GM12878 (cell line): Measurements from ENCODE around the gene GRIA2. TPM values are rescaled to one million over a fixed set of nuclear protein-coding genes. Genes with fewer than 3 reads are reported as not detected.

ENCODE experiments used
- ATAC-seq: fragments of 200-7000 bp; cut with Tn5 transposase; 3 replicates; pipeline ENCODE4 v1.9.1; 2020; ENCODE audit warnings: mild to moderate bottlenecking, moderate library complexity
- BruUV-seq: library from RNA; stranded (reverse); fragments of 400-500 nt; replicated peaks from 2 replicates; lab custom pipeline; 2021; lab: Mats Ljungman, UMichigan
- CTCF ChIA-PET: fragments of 300-600 bp; sonication (Branson Sonifier 250); formaldehyde crosslinking; extraction: SDS; loops from one replicate; lab custom pipeline; 2021; ENCODE audit warnings: inconsistent platforms; lab: Yijun Ruan, JAX
- POLR2A ChIA-PET: fragments of 350-600 bp; formaldehyde crosslinking; extraction: SDS; loops from one replicate; lab custom pipeline; 2021; ENCODE audit warnings: inconsistent platforms; lab: Charles Lee
- RAD21 ChIA-PET: fragments of 300-600 bp; sonication (Branson Sonifier 250); formaldehyde crosslinking; loops from one replicate; lab custom pipeline; 2023; ENCODE audit warnings: antibody characterized with exemption; ENCODE audit not compliant: unreplicated experiment; lab: Charles Lee
- SMC1A ChIA-PET: fragments of 300-600 bp; sonication (Branson Sonifier 250); formaldehyde crosslinking; loops from one replicate; lab custom pipeline; 2023; ENCODE audit not compliant: unreplicated experiment, uncharacterized antibody; lab: Charles Lee
- DNase-seq: peaks from one replicate; pipeline ENCODE4 v3.0.0-alpha.2; 2011; ENCODE audit warnings: low read depth, low spot score
- FAIRE-seq: peaks from 3 replicates; lab custom pipeline; 2011; peaks lifted over from hg19 to GRCh38; lab: Jason Lieb, UNC
- H2AFZ ChIP-seq: 2 replicates; pipeline ENCODE4 v1.6.0; 2011; ENCODE audit warnings: low read depth, low read length, control low read depth; ENCODE audit not compliant: control insufficient read depth
- H3K27ac ChIP-seq: 2 replicates; pipeline ENCODE4 v1.5.1; 2011; ENCODE audit warnings: control low read depth; ENCODE audit not compliant: control insufficient read depth, insufficient read depth
- H3K27me3 ChIP-seq, 2 experiments: replicated peaks in 1 of 2; 2 replicates each; pipeline versions ENCODE4 v1.6.0 to v1.6.1; 2011; ENCODE audit warnings: low read length in 1 of 2; ENCODE audit not compliant: control insufficient read depth in 2 of 2, insufficient read depth in 2 of 2
- H3K36me3 ChIP-seq, 2 experiments: 2 replicates each; pipeline ENCODE4 v1.5.1; 2011; ENCODE audit warnings: low read length in 1 of 2; ENCODE audit not compliant: control insufficient read depth in 2 of 2, insufficient read depth in 2 of 2
- H3K4me1 ChIP-seq: 2 replicates; pipeline ENCODE4 v1.6.1; 2011; ENCODE audit warnings: mild to moderate bottlenecking, low read length, moderate library complexity, mixed read lengths; ENCODE audit not compliant: control insufficient read depth, insufficient read depth
- H3K4me2 ChIP-seq: 2 replicates; pipeline ENCODE4 v1.6.0; 2011; ENCODE audit warnings: control low read depth; ENCODE audit not compliant: control insufficient read depth, insufficient read depth
- H3K4me3 ChIP-seq: fragments of 200-600 bp; sonication (generic); 2 replicates; pipeline ENCODE4 v1.5.1; 2016
- H3K79me2 ChIP-seq: 2 replicates; pipeline ENCODE4 v1.6.0; 2011; ENCODE audit warnings: low read length; ENCODE audit not compliant: control insufficient read depth, insufficient read depth
- H3K9ac ChIP-seq: 2 replicates; pipeline ENCODE4 v1.8.0; 2011; ENCODE audit warnings: low read length, control low read depth, mixed read lengths; ENCODE audit not compliant: control insufficient read depth, insufficient read depth
- H3K9me3 ChIP-seq: replicated peaks from 3 replicates; pipeline ENCODE4 v1.5.1; 2011; ENCODE audit warnings: mild to moderate bottlenecking, low read length; ENCODE audit not compliant: control insufficient read depth, insufficient read depth
- H4K20me1 ChIP-seq: 2 replicates; pipeline ENCODE4 v1.6.0; 2011; ENCODE audit not compliant: control insufficient read depth, insufficient read depth
- IRF4 ChIP-seq: IDR thresholded peaks from 2 replicates; pipeline ENCODE4 v1.6.1; 2011; ENCODE audit warnings: low read depth, low read length
- NR2F1 ChIP-seq: fragments of 450-650 bp; conservative IDR thresholded peaks from 2 replicates; pipeline ENCODE4 v1.6.1; 2017; ENCODE audit warnings: mild to moderate bottlenecking
- NRF1 ChIP-seq: conservative IDR thresholded peaks from 2 replicates; pipeline ENCODE4 v1.6.1; 2011; ENCODE audit warnings: mild to moderate bottlenecking, low read depth, low read length, improper control_type of control experiment
- SMARCA5 ChIP-seq: fragments of 450-650 bp; IDR thresholded peaks from 2 replicates; pipeline ENCODE4 v1.6.1; 2017; ENCODE audit warnings: mild to moderate bottlenecking
- TCF3 ChIP-seq: IDR thresholded peaks from 2 replicates; pipeline ENCODE4 v1.6.1; 2012; ENCODE audit warnings: low read depth, mild to moderate bottlenecking, low read length, borderline replicate concordance; ENCODE audit not compliant: insufficient read depth
- ZBTB40 ChIP-seq: fragments of 450-650 bp; IDR thresholded peaks from 2 replicates; pipeline ENCODE4 v1.6.1; 2016; ENCODE audit warnings: mild to moderate bottlenecking, moderate library complexity, borderline replicate concordance
- ZSCAN29 ChIP-seq: fragments of 450-650 bp; IDR thresholded peaks from 2 replicates; pipeline ENCODE4 v1.6.1; 2017; ENCODE audit warnings: mild to moderate bottlenecking, moderate library complexity
- ZZZ3 ChIP-seq: IDR thresholded peaks from 2 replicates; pipeline ENCODE4 v1.6.1; 2011; ENCODE audit warnings: low read depth; ENCODE audit not compliant: control insufficient read depth, insufficient read length
- WGBS: methylation state at CpG from one replicate; pipeline ENCODE4 v1.1.6; 2016; ENCODE audit warnings: low lambda C conversion rate; ENCODE audit not compliant: insufficient replicate concordance, insufficient coverage; ENCODE audit errors: missing lambda C conversion rate; 5-methylcytosine and 5-hydroxymethylcytosine counted together
- in situ Hi-C: fragments of 300-500 bp; cut with MboI; formaldehyde crosslinking; loops from 9 replicates; pipeline ENCODE4 v1.14.3; 2018; ENCODE audit warnings: mixed read lengths
- intact Hi-C: fragments of 100-400 bp; cut with micrococcal nuclease; formaldehyde crosslinking; loops from one replicate; pipeline ENCODE4 v1.14.2; 2022; ENCODE audit not compliant: unreplicated experiment
- polyA plus RNA-seq, 11 experiments: library from polyadenylated mRNA; depleted of rRNA in 4 of 11; unstranded in 6 of 11; stranded (reverse) in 5 of 11; fragments of >200 nt; fragmentation: Nextera tagmentation in 4 of 11; fragmentation: Illumina TruSeq in 1 of 11; extraction: Ambion mirVana in 4 of 11; extraction: Trizol in 1 of 11; gene quantifications; 1 replicate in 1 of 11; 2 replicates in 10 of 11; pipeline versions ENCODE4 v1.2.1 to v1.2.3, GENCODE V29; 2011 to 2016; ENCODE audit warnings: inconsistent platforms in 2 of 11, missing spikeins in 2 of 11, low read depth in 1 of 11
- total RNA-seq, 4 experiments: library from RNA; depleted of rRNA in 3 of 4; stranded (reverse); fragments of >200 nt in 3 of 4; fragmentation: Illumina TruSeq in 1 of 4; extraction: Trizol in 1 of 4; gene quantifications; 2 replicates each; pipeline versions ENCODE4 v1.2.1 to v1.2.3, GENCODE V29; 2013 to 2021

Gene GRIA2
- total and polyA plus RNA-seq, 10 of the 15 experiments (the other 5 are each of a cell fraction or from before 2014, with no cell fraction given): under 0.01 TPM; not detected in 9

GRCh38 chr4:157357887-157358286, 137.4 kb downstream of the GRIA2 start:
- ChIA-PET POLR2A (interaction anchor here (0.6 kb wide), 1 partner anchor 953 kb away, joined by 3 read pairs; no protein-coding TSS in a partner anchor), SMC1A (no interaction called here), CTCF (interaction anchor here (1.0 kb wide), 1 partner anchor 10 kb away, joined by 3 read pairs; no protein-coding TSS in a partner anchor), RAD21 (no interaction called here)
- FAIRE-seq (no peak), DNase-seq (no peak), ATAC-seq (no peak)
- intact Hi-C loops (no loop called here), in situ Hi-C loops (no loop called here)
- H4K20me1 ChIP-seq: no peaks in the 10 kb centered on the region
- H3K79me2 ChIP-seq: no peaks in the 10 kb centered on the region
- no peak overlapping the region for H2AFZ ChIP-seq
- no peak overlapping the region for H3K9ac ChIP-seq
- no TSS peak for BruUV-seq
- TF ChIP-seq NRF1 (no peak), ZSCAN29 (no peak), TCF3 (no peak), ZZZ3 (no peak), IRF4 (no peak)
- H3K27ac ChIP-seq: no peak overlapping the region
- WGBS: 31% methylated on average over 1 of the region's 1 CpG
- H3K36me3 ChIP-seq: no peaks in the 10 kb centered on the region
- H3K27me3 ChIP-seq: no peaks in the 10 kb centered on the region
- H3K4me2 ChIP-seq: no peak overlapping the region
- no peaks in the 10 kb centered on the region for H3K4me1 ChIP-seq
- H3K9me3 ChIP-seq: no peaks in the 10 kb centered on the region
- H3K4me3 ChIP-seq: no peak overlapping the region

DNA sequence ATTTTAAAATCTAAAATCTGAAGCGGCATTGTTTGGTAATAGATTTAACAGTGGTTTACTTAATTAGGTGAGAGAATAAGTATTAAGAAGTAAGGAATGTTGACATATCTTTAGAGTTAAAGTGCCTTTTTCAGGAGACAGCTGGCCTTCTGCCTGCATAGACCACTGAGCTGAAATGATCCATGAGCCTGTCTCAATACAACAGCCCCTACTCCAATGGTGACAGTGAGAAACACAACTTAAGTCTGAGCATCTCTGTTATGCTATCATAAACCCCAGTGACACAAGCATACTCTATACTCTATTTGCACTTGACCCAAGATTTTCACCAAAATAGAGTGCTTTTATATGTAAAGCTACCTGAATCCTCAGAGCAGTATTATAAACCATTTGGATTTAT, 137.9 kb downstream of the GRIA2 start:
- intact Hi-C loops (no loop called here), in situ Hi-C loops (no loop called here)
- ChIA-PET SMC1A (no interaction called here), CTCF (no interaction called here), RAD21 (no interaction called here), POLR2A (interaction anchor here (0.6 kb wide), 1 partner anchor 953 kb away, joined by 3 read pairs; no protein-coding TSS in a partner anchor)
- Histone ChIP-seq H3K27ac (no peak overlapping the region), H3K27me3 (no peaks in the 10 kb centered on the region), H3K4me2 (no peak overlapping the region), H3K36me3 (no peaks in the 10 kb centered on the region), H2AFZ (no peak overlapping the region), H3K4me1 (no peaks in the 10 kb centered on the region), H3K9me3 (no peaks in the 10 kb centered on the region), H3K9ac (no peak overlapping the region), H3K79me2 (no peaks in the 10 kb centered on the region), H4K20me1 (no peaks in the 10 kb centered on the region), H3K4me3 (no peak overlapping the region)
- no peak for DNase-seq
- no peak for FAIRE-seq
- no peak for ATAC-seq
- no TSS peak for BruUV-seq
- 95% methylated on average over 1 of the region's 1 CpG for WGBS
- no peak for TF ChIP-seq NR2F1
- no peak for TF ChIP-seq ZBTB40
- TF ChIP-seq SMARCA5: no peak
